HEK293 (cell line): ENCODE measurements around the gene SLC34A3.

Experiments used
- CTCF ChIP-seq: fragments of 450-650 bp; formaldehyde crosslinking; IDR thresholded peaks from 2 replicates; pipeline ENCODE4 v1.5.1; 2016; ENCODE audit warnings: missing biosample characterization, missing genetic modification characterization
- MEIS1 ChIP-seq: sonication (generic); formaldehyde crosslinking; IDR thresholded peaks from 2 replicates; pipeline ENCODE4 v1.8.1; 2022; ENCODE audit warnings: missing genetic modification reagents, mild to moderate bottlenecking, borderline replicate concordance
- PBX3 ChIP-seq: sonication (generic); formaldehyde crosslinking; IDR thresholded peaks from 2 replicates; pipeline ENCODE4 v1.8.1; 2022; ENCODE audit warnings: mild to moderate bottlenecking, moderate library complexity, missing genetic modification reagents
- PRDM10 ChIP-seq: fragments of 450-650 bp; formaldehyde crosslinking; IDR thresholded peaks from 2 replicates; pipeline ENCODE4 v1.5.1; 2016; ENCODE audit warnings: missing biosample characterization, missing genetic modification characterization
- SETDB1 ChIP-seq: IDR thresholded peaks from one replicate; pipeline ENCODE4 v1.6.1; 2017; ENCODE audit warnings: mild to moderate bottlenecking, low read length, moderate library complexity, mixed read lengths; ENCODE audit not compliant: insufficient read length
- ZBTB11 ChIP-seq: fragments of 450-650 bp; formaldehyde crosslinking; conservative IDR thresholded peaks from 2 replicates; pipeline ENCODE4 v1.5.1; 2016; ENCODE audit warnings: low read depth, missing biosample characterization, missing genetic modification characterization
- ZBTB21 ChIP-seq: fragments of 450-650 bp; formaldehyde crosslinking; IDR thresholded peaks from 2 replicates; pipeline ENCODE4 v1.5.1; 2017; ENCODE audit warnings: missing biosample characterization, missing genetic modification characterization
- ZBTB44 ChIP-seq: fragments of 450-650 bp; IDR thresholded peaks from 2 replicates; pipeline ENCODE4 v1.5.1; 2018; ENCODE audit warnings: missing biosample characterization, mild to moderate bottlenecking, missing genetic modification characterization
- ZNF121 ChIP-seq: fragments of 450-650 bp; formaldehyde crosslinking; IDR thresholded peaks from 2 replicates; pipeline ENCODE4 v1.5.1; 2016; ENCODE audit warnings: missing biosample characterization, missing genetic modification characterization
- ZNF529 ChIP-seq: fragments of 450-650 bp; formaldehyde crosslinking; IDR thresholded peaks from 2 replicates; pipeline ENCODE4 v1.5.1; 2017; ENCODE audit warnings: missing genetic modification characterization, missing biosample characterization; ENCODE audit not compliant: insufficient replicate concordance
- ZNF645 ChIP-seq: fragments of 450-650 bp; formaldehyde crosslinking; IDR thresholded peaks from 2 replicates; pipeline ENCODE4; 2016; ENCODE audit warnings: missing biosample characterization, missing genetic modification characterization

GRCh38 chr9:137218754-137219271, 11.9 kb upstream of the SLC34A3 start:
- no peak for TF ChIP-seq CTCF
- no peak for TF ChIP-seq ZBTB21 (tag by site-specific recombination)
- TF ChIP-seq ZNF645, result no peak
- TF ChIP-seq PBX3 (CRISPR knock-in tag), result no peak
- no peak for TF ChIP-seq ZNF529 (tag by site-specific recombination)
- no peak for TF ChIP-seq MEIS1 (CRISPR knock-in tag)
- no peak for TF ChIP-seq ZBTB11 (tag by site-specific recombination)
- no peak for TF ChIP-seq PRDM10 (tag by site-specific recombination)
- no peak for TF ChIP-seq SETDB1
- no peak for TF ChIP-seq ZNF121 (tag by site-specific recombination)
- TF ChIP-seq ZBTB44 (tag by site-specific recombination), result no peak
